MM.1S (cell line): Measurements from ENCODE around the gene QRSL1.

Source experiments
- DNase-seq: peaks from one replicate; pipeline ENCODE4 v3.0.0-alpha.2; 2015
- H2AFZ ChIP-seq: fragments of 300-600 bp; sonication (generic); 2 replicates; pipeline ENCODE4 v1.6.0; 2016; ENCODE audit warnings: antibody characterized with exemption, low read length
- H3F3A ChIP-seq: fragments of 300-600 bp; sonication (generic); 2 replicates; pipeline ENCODE4 v1.6.1; 2016; ENCODE audit warnings: mild to moderate bottlenecking, antibody characterized with exemption, low read length, moderate library complexity, mixed read lengths; ENCODE audit not compliant: insufficient read depth
- H3K27ac ChIP-seq: fragments of 300-600 bp; sonication (generic); 2 replicates; pipeline ENCODE4 v1.5.1; 2016; ENCODE audit warnings: mild to moderate bottlenecking, low read length
- H3K27me3 ChIP-seq: fragments of 300-600 bp; sonication (generic); replicated peaks from 2 replicates; pipeline ENCODE4 v1.6.0; 2016; ENCODE audit warnings: low read length; ENCODE audit not compliant: insufficient read depth
- H3K36me3 ChIP-seq: fragments of 300-600 bp; sonication (generic); replicated peaks from 2 replicates; pipeline ENCODE4 v1.6.1; 2016; ENCODE audit warnings: mild to moderate bottlenecking, low read length, mixed read lengths; ENCODE audit not compliant: insufficient read depth
- H3K4me1 ChIP-seq: fragments of 300-600 bp; sonication (generic); 2 replicates; pipeline ENCODE4 v1.6.1; 2016; ENCODE audit warnings: low read length, mixed read lengths
- H3K4me2 ChIP-seq: fragments of 300-600 bp; sonication (generic); 2 replicates; pipeline ENCODE4 v1.6.0; 2016; ENCODE audit warnings: low read depth, low read length
- H3K4me3 ChIP-seq: fragments of 300-600 bp; sonication (generic); 2 replicates; pipeline ENCODE4 v1.5.1; 2016; ENCODE audit warnings: low read length, mixed read lengths
- H3K79me2 ChIP-seq: fragments of 300-600 bp; sonication (generic); 2 replicates; pipeline ENCODE4 v1.6.1; 2016; ENCODE audit warnings: mixed run types, low read length, mixed read lengths
- H3K9ac ChIP-seq: fragments of 300-600 bp; sonication (generic); 2 replicates; pipeline ENCODE4 v1.6.1; 2016; ENCODE audit warnings: low read length, mixed read lengths
- H3K9me2 ChIP-seq: fragments of 300-600 bp; sonication (generic); replicated peaks from 2 replicates; pipeline ENCODE4 v1.6.1; 2016; ENCODE audit warnings: mild to moderate bottlenecking, low read length, mixed read lengths; ENCODE audit not compliant: insufficient read depth
- H3K9me3 ChIP-seq: fragments of 300-600 bp; sonication (generic); replicated peaks from 2 replicates; pipeline ENCODE4 v1.6.1; 2016; ENCODE audit warnings: mild to moderate bottlenecking, low read length, mixed read lengths; ENCODE audit not compliant: insufficient read depth
- H4K20me1 ChIP-seq: fragments of 300-600 bp; sonication (generic); 2 replicates; pipeline ENCODE4 v1.6.1; 2016; ENCODE audit warnings: mild to moderate bottlenecking, low read length, moderate library complexity, mixed read lengths; ENCODE audit not compliant: insufficient read depth
- CTCF ChIP-seq: fragments of 300-600 bp; sonication (generic); IDR thresholded peaks from 2 replicates; pipeline ENCODE4 v1.5.1; 2016; ENCODE audit warnings: antibody characterized with exemption, low read length, mixed read lengths
- EZH2 ChIP-seq: fragments of 300-600 bp; sonication (generic); optimal IDR thresholded peaks from 2 replicates; pipeline ENCODE3; 2017; ENCODE audit warnings: low read depth, mild to moderate bottlenecking, antibody characterized with exemption, low read length, mixed read lengths
- EZH2phosphoT487 ChIP-seq: fragments of 300-600 bp; sonication (generic); IDR thresholded peaks from 2 replicates; pipeline ENCODE4 v1.6.1; 2018; ENCODE audit warnings: antibody characterized with exemption, low read length

QRSL1 gene

GRCh38 chr6:106716966-106717365 is 87.6 kb downstream of the QRSL1 start:
- Histone ChIP-seq H3K4me3 (no peak overlapping the region), H4K20me1 (no peaks in the 10 kb centered on the region), H2AFZ (no peak overlapping the region), H3K4me1 (no peaks in the 10 kb centered on the region), H3K9me3 (no peaks in the 10 kb centered on the region), H3K9ac (no peak overlapping the region), H3F3A (no peaks in the 10 kb centered on the region), H3K9me2 (no peaks in the 10 kb centered on the region), H3K27me3 (no peaks in the 10 kb centered on the region), H3K79me2 (no peaks in the 10 kb centered on the region), H3K4me2 (no peak overlapping the region), H3K36me3 (no peaks in the 10 kb centered on the region), H3K27ac (no peak overlapping the region)
- no peak for TF ChIP-seq CTCF
- no peak for TF ChIP-seq EZH2phosphoT487
- TF ChIP-seq EZH2: no peak
- no peak for DNase-seq
